Gastroesophageal sphincter (tissue), 4 donors: ENCODE data around the gene ITIH6. TPM values are rescaled to one million over a fixed set of nuclear protein-coding genes. Genes with fewer than 3 reads are reported as not detected.
"Not testable (repeated sequence)": the region's sequence is repeated elsewhere in the genome, so short reads cannot be mapped to it uniquely, and the experiment has no call there.

Experiments used
- ATAC-seq: fragments of 150-250 bp; one replicate; pipeline ENCODE4 v1.9.1; 2016; ENCODE audit warnings: mild to moderate bottlenecking, moderate library complexity
- H3K27ac ChIP-seq, 4 donors: fragments of 200-600 bp; sonication (generic) in 3 of 4; 1 replicate in 3 of 4; 2 replicates in 1 of 4; pipeline ENCODE4 v1.5.1; 2016 to 2019
- H3K27me3 ChIP-seq: fragments of 200-600 bp; sonication (generic); one replicate; pipeline ENCODE4 v1.5.1; 2019
- H3K36me3 ChIP-seq, 2 donors: fragments of 200-600 bp; sonication (generic); one replicate each; pipeline ENCODE4 v1.5.1; 2019; ENCODE audit warnings: control low read depth in 1 of 2
- H3K4me1 ChIP-seq, 3 donors: fragments of 200-600 bp; sonication (generic); 1 replicate in 2 of 3; 2 replicates in 1 of 3; pipeline ENCODE4 v1.5.1; 2016 to 2019; ENCODE audit warnings: control low read depth in 2 of 3
- H3K4me3 ChIP-seq, 2 donors: fragments of 200-600 bp; sonication (generic); one replicate each; pipeline ENCODE4 v1.5.1; 2019; ENCODE audit warnings: mild to moderate bottlenecking in 1 of 2, moderate library complexity in 1 of 2
- H3K9me3 ChIP-seq, 3 donors: fragments of 200-600 bp; sonication (generic); one replicate each; pipeline ENCODE4 v1.5.1; 2017 to 2019; ENCODE audit warnings: control low read depth in 2 of 3
- CTCF ChIP-seq, 4 experiments: fragments of 200-600 bp in 2 of 4; fragments of 450-650 bp in 2 of 4; sonication (generic) in 1 of 4; IDR thresholded peaks; one replicate each; pipeline ENCODE4 v1.5.1; 2017 to 2019; ENCODE audit warnings: antibody characterized with exemption in 4 of 4, mild to moderate bottlenecking in 2 of 4, moderate library complexity in 2 of 4
- EP300 ChIP-seq: sonication (generic); formaldehyde crosslinking; IDR thresholded peaks from one replicate; pipeline ENCODE4 v1.6.1; 2017; ENCODE audit warnings: antibody characterized with exemption, mild to moderate bottlenecking
- POLR2A ChIP-seq, 2 donors: fragments of 450-650 bp; IDR thresholded peaks; one replicate each; pipeline ENCODE4 v1.6.1; 2017; ENCODE audit warnings: antibody characterized with exemption in 2 of 2, mild to moderate bottlenecking in 2 of 2, moderate library complexity in 1 of 2
- POLR2AphosphoS5 ChIP-seq: sonication (generic); formaldehyde crosslinking; IDR thresholded peaks from one replicate; pipeline ENCODE4 v1.6.1; 2017; ENCODE audit warnings: antibody characterized with exemption
- WGBS, 2 donors: methylation state at CpG; one replicate each; pipeline ENCODE4 v1.1.5; 2018; ENCODE audit warnings: low coverage in 1 of 2; 5-methylcytosine and 5-hydroxymethylcytosine counted together
- total RNA-seq, 4 donors: library from RNA; depleted of rRNA; stranded (reverse); fragments of >200 nt; gene quantifications; one replicate each; pipeline ENCODE4 v1.1.0, GENCODE V29; 2016

ITIH6 gene
- total RNA-seq, 4 donors from 2014 or later = 0.07 TPM; not detected in 3

GRCh38 chrX:54745676-54746075, 52.4 kb downstream of the ITIH6 start:
- no peak for TF ChIP-seq POLR2AphosphoS5
- no peak for TF ChIP-seq EP300
- TF ChIP-seq POLR2A (IDR thresholded peaks at IDR 0.05) = no peak
- TF ChIP-seq CTCF (IDR thresholded peaks at IDR 0.05) = no peak
- H3K4me1 ChIP-seq = no peaks in the 10 kb centered on the region
- ATAC-seq = no peak
- H3K27ac ChIP-seq = no peak overlapping the region
- H3K4me3 ChIP-seq = no peak overlapping the region
- WGBS, 2 donors = no CpG with 5 or more reads among the region's 2 CpGs
- no peaks in the 10 kb centered on the region for H3K27me3 ChIP-seq
- no peaks in the 10 kb centered on the region for H3K9me3 ChIP-seq
- H3K36me3 ChIP-seq = no peaks in the 10 kb centered on the region

GRCh38 chrX:54738567-54738966, 59.5 kb downstream of the ITIH6 start:
- not testable (repeated sequence) for H3K9me3 ChIP-seq, H3K36me3 ChIP-seq, H3K27me3 ChIP-seq, ATAC-seq, H3K4me3 ChIP-seq, H3K4me1 ChIP-seq, H3K27ac ChIP-seq
- WGBS, 2 donors = 80% methylated on average over 2 of the region's 6 CpGs; no CpG with 5 or more reads in 1 of the 2 donors

GRCh38 chrX:54736298-54736942, 61.6 kb downstream of the ITIH6 start:
- H3K9me3 ChIP-seq, H3K36me3 ChIP-seq, H3K4me1 ChIP-seq, ATAC-seq, H3K27ac ChIP-seq, H3K4me3 ChIP-seq, H3K27me3 ChIP-seq: not testable (repeated sequence)
- WGBS, 2 donors = no CpG with 5 or more reads among the region's 36 CpGs

GRCh38 chrX:54721424-54721823, 76.6 kb downstream of the ITIH6 start:
- Histone ChIP-seq H3K4me3 (no peak overlapping the region), H3K36me3 (no peaks in the 10 kb centered on the region), H3K9me3 (no peaks in the 10 kb centered on the region), H3K27ac (no peak overlapping the region), H3K4me1 (no peaks in the 10 kb centered on the region), H3K27me3 (no peaks in the 10 kb centered on the region)
- TF ChIP-seq POLR2AphosphoS5 (no peak), CTCF (IDR thresholded peaks at IDR 0.05) (no peak), POLR2A (IDR thresholded peaks at IDR 0.05) (no peak), EP300 (no peak)
- ATAC-seq = no peak
- 74% methylated on average over 4 of the region's 4 CpGs; no CpG with 5 or more reads in 1 of the 2 donors for WGBS, 2 donors

- H3K27me3 ChIP-seq = no peaks in the 10 kb centered on the region
- WGBS, 2 donors = 71 to 100% methylated on average over 1 of the region's 1 CpG
- H3K9me3 ChIP-seq = no peaks in the 10 kb centered on the region
- ATAC-seq = no peak
- TF ChIP-seq EP300 = no peak
- no peak for TF ChIP-seq POLR2A (IDR thresholded peaks at IDR 0.05)
- TF ChIP-seq CTCF (IDR thresholded peaks at IDR 0.05) = no peak
- no peak for TF ChIP-seq POLR2AphosphoS5
- no peak overlapping the region for H3K27ac ChIP-seq
- H3K4me1 ChIP-seq = no peaks in the 10 kb centered on the region
- H3K4me3 ChIP-seq = no peak overlapping the region
- H3K36me3 ChIP-seq = no peaks in the 10 kb centered on the region
Measured at GRCh38 chrX:54715621-54716020, 82.4 kb downstream of the ITIH6 start.

GRCh38 chrX:54714424-54714823, 83.6 kb downstream of the ITIH6 start:
- no peaks in the 10 kb centered on the region for H3K27me3 ChIP-seq
- no peak overlapping the region for H3K27ac ChIP-seq
- no peak for ATAC-seq
- no peak overlapping the region for H3K4me3 ChIP-seq
- H3K9me3 ChIP-seq = no peaks in the 10 kb centered on the region
- no peak for TF ChIP-seq POLR2A (IDR thresholded peaks at IDR 0.05)
- no peak for TF ChIP-seq CTCF (IDR thresholded peaks at IDR 0.05)
- no peak for TF ChIP-seq EP300
- no peak for TF ChIP-seq POLR2AphosphoS5
- H3K4me1 ChIP-seq = no peaks in the 10 kb centered on the region
- H3K36me3 ChIP-seq = no peaks in the 10 kb centered on the region
